ENCODE data around the gene ZDHHC11B.
"Not testable (repeated sequence)": the region's sequence is repeated elsewhere in the genome, so short reads cannot be mapped to it uniquely, and the experiment has no call there.

ZDHHC11B gene

DNA sequence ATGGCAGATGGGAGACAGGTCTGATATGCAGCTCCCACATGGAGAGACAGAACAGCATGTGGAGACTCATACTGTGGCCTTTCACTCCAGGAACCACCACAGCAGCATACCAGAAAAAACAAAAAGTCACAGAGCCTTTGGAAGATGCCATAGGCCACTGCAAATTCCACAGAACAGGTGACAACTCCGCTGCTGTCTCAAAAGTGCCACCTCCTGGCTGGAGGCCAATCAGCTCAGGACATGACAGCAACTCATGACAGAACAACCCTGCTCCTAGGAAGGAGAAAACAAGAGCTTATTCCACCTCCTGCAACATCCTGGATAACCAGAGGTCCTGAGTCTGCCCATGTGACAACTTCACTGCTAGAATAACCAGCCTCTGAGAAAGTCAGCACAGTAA lies 50.4 kb downstream of the ZDHHC11B start:
- H3K27me3 ChIP-seq (ENCODE audit: control insufficient read depth, insufficient read depth, low read length); H3K27ac ChIP-seq (ENCODE audit: low read depth, low read length); H3K4me3 ChIP-seq (ENCODE audit: low read length); H3K36me3 ChIP-seq (ENCODE audit: control insufficient read depth, insufficient read depth, low read length); H3K4me1 ChIP-seq (ENCODE audit: control insufficient read depth, insufficient read depth, low read length); H3K9ac ChIP-seq (ENCODE audit: low read length): not testable (repeated sequence)

- H3K9ac ChIP-seq (ENCODE audit: low read length); H3K4me3 ChIP-seq (ENCODE audit: low read length); H3K27me3 ChIP-seq (ENCODE audit: control insufficient read depth, insufficient read depth, low read length); H3K27ac ChIP-seq (ENCODE audit: low read depth, low read length); H3K36me3 ChIP-seq (ENCODE audit: control insufficient read depth, insufficient read depth, low read length); H3K4me1 ChIP-seq (ENCODE audit: control insufficient read depth, insufficient read depth, low read length): not testable (repeated sequence)
Observed at GRCh38 chr5:732754-733454, 51.6 kb downstream of the ZDHHC11B start.

DNA sequence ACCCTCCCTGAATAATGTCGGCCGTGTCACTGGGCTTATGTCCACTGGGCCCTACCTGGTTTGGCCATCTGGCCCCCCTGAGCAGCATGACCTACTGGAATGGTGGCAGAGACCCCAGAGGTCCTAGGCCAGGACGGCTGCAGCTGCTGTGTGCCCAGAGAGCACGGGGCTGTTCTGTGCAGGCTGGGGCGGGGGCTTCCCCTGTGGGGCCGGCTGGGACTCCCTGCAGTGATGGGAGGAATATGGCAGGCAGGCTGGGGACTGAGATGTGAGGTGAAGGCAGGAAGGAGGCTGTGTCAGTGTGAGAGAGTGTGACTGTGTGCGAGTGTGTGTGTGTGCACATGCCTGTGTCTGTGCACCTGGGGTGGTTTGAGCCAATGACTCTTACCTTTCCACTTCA lies 55.3 kb downstream of the ZDHHC11B start:
- H3K27ac ChIP-seq (ENCODE audit: low read depth, low read length); H3K9ac ChIP-seq (ENCODE audit: low read length); H3K27me3 ChIP-seq (ENCODE audit: control insufficient read depth, insufficient read depth, low read length); H3K36me3 ChIP-seq (ENCODE audit: control insufficient read depth, insufficient read depth, low read length); H3K4me1 ChIP-seq (ENCODE audit: control insufficient read depth, insufficient read depth, low read length); H3K4me3 ChIP-seq (ENCODE audit: low read length): not testable (repeated sequence)

DNA sequence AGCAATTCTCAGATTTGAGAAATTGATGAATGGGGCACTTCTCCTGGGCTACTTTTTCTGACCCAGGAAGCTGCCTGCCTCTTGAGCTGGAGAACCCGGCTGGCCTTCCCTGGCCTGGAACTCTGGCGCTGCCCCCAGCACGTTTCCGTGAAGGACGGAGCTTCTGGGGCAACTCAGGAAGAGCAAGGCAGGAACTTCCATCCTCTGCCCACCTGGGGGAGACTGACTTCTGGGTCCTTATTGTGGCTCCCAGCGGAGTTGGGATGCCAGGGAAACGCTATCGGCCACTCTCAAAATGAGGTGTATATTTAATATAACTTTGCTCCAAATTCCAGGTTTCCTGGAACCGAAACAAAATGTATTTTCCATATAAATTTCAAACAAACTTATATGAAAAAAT lies 57.4 kb downstream of the ZDHHC11B start:
- H3K4me3 ChIP-seq (ENCODE audit: low read length); H3K36me3 ChIP-seq (ENCODE audit: control insufficient read depth, insufficient read depth, low read length); H3K9ac ChIP-seq (ENCODE audit: low read length); H3K4me1 ChIP-seq (ENCODE audit: control insufficient read depth, insufficient read depth, low read length); H3K27me3 ChIP-seq (ENCODE audit: control insufficient read depth, insufficient read depth, low read length); H3K27ac ChIP-seq (ENCODE audit: low read depth, low read length): not testable (repeated sequence)

- H3K36me3 ChIP-seq (ENCODE audit: control insufficient read depth, insufficient read depth, low read length); H3K9ac ChIP-seq (ENCODE audit: low read length); H3K27ac ChIP-seq (ENCODE audit: low read depth, low read length); H3K4me1 ChIP-seq (ENCODE audit: control insufficient read depth, insufficient read depth, low read length); H3K4me3 ChIP-seq (ENCODE audit: low read length); H3K27me3 ChIP-seq (ENCODE audit: control insufficient read depth, insufficient read depth, low read length): not testable (repeated sequence)
Observed at GRCh38 chr5:723865-724264, 60.7 kb downstream of the ZDHHC11B start.

- not testable (repeated sequence) for H3K4me1 ChIP-seq (ENCODE audit: control insufficient read depth, insufficient read depth, low read length); H3K4me3 ChIP-seq (ENCODE audit: low read length); H3K9ac ChIP-seq (ENCODE audit: low read length); H3K36me3 ChIP-seq (ENCODE audit: control insufficient read depth, insufficient read depth, low read length); H3K27me3 ChIP-seq (ENCODE audit: control insufficient read depth, insufficient read depth, low read length); H3K27ac ChIP-seq (ENCODE audit: low read depth, low read length)
Observed at GRCh38 chr5:723309-723708, 61.2 kb downstream of the ZDHHC11B start.

GRCh38 chr5:719379-719778 lies 65.2 kb downstream of the ZDHHC11B start:
- not testable (repeated sequence) for H3K36me3 ChIP-seq (ENCODE audit: control insufficient read depth, insufficient read depth, low read length); H3K27ac ChIP-seq (ENCODE audit: low read depth, low read length); H3K9ac ChIP-seq (ENCODE audit: low read length); H3K4me3 ChIP-seq (ENCODE audit: low read length); H3K27me3 ChIP-seq (ENCODE audit: control insufficient read depth, insufficient read depth, low read length); H3K4me1 ChIP-seq (ENCODE audit: control insufficient read depth, insufficient read depth, low read length)

DNA sequence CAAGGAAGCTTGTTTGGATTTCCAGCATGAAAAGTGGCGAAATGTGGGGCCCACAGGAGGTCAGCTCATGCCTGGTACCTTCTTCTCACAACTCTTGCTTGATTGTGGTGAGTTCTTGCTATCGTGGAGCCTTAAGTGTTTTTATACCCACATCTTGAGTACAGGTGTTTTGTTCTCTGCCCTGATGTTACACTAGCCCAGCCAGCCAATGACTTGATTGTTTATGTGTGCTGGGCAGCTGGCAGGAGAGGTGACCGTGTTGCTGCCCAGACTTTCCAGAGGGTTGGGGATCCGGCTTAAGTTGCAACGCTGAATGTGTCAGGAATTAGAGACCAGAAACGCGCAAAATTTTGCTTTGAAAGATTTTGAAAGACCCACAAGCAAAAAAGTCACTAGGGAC lies 67.4 kb downstream of the ZDHHC11B start:
- Histone ChIP-seq H3K27me3 (ENCODE audit: control insufficient read depth, insufficient read depth, low read length) (no peaks in the 10 kb centered on the region), H3K27ac (ENCODE audit: low read depth, low read length) (no peak overlapping the region), H3K4me1 (ENCODE audit: control insufficient read depth, insufficient read depth, low read length) (no peaks in the 10 kb centered on the region), H3K36me3 (ENCODE audit: control insufficient read depth, insufficient read depth, low read length) (no peaks in the 10 kb centered on the region), H3K9ac (ENCODE audit: low read length) (no peak overlapping the region), H3K4me3 (ENCODE audit: low read length) (no peak overlapping the region)

- H3K36me3 ChIP-seq (ENCODE audit: control insufficient read depth, insufficient read depth, low read length); H3K4me3 ChIP-seq (ENCODE audit: low read length); H3K4me1 ChIP-seq (ENCODE audit: control insufficient read depth, insufficient read depth, low read length); H3K9ac ChIP-seq (ENCODE audit: low read length); H3K27ac ChIP-seq (ENCODE audit: low read depth, low read length); H3K27me3 ChIP-seq (ENCODE audit: control insufficient read depth, insufficient read depth, low read length): not testable (repeated sequence)
Observed at GRCh38 chr5:716740-717139, 67.8 kb downstream of the ZDHHC11B start.

- not testable (repeated sequence) for H3K4me3 ChIP-seq (ENCODE audit: low read length); H3K27me3 ChIP-seq (ENCODE audit: control insufficient read depth, insufficient read depth, low read length); H3K4me1 ChIP-seq (ENCODE audit: control insufficient read depth, insufficient read depth, low read length); H3K9ac ChIP-seq (ENCODE audit: low read length); H3K27ac ChIP-seq (ENCODE audit: low read depth, low read length); H3K36me3 ChIP-seq (ENCODE audit: control insufficient read depth, insufficient read depth, low read length)
Observed at GRCh38 chr5:715636-716035, 68.9 kb downstream of the ZDHHC11B start.

DNA sequence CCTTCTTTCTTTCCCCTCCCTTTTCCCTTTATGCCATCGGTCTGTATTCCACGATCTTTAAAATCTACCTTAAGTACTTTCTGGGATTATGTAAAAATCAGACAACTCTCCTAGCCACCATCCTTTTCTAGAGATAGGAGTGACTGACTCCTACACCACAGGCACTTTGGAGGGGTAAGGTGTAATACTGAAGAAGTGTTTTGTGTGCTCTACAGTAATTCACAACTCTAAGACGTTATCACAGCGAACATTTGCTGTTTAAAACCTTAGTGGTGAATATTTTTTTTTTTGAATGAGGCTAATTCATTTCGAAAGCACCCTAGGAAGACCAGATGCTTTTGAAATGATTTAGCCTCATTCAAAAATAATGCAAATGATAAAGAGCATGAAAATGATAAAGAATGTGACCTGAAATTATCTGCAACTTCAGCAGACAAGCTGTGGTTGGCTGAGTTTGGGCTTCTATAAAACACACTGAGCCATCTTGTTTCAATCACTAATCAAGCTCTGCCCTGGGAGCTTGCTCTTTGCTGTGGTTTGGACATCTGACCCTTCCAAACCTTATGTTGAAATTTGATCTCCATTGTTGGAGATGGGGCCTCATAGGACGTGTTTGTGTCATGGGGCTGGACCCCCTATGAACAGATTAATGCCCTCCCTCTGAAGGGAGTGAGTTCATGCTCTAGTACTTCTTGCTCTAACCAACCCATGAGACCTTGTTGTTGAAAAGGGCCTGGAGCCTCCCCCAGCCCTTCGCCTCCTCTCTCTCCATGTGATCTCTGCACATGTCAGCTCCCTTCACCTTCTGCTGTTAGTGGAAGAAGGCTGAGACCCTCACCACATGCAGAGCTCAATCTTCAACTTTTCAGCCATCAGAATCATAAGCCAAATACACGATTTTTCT lies 70.1 kb downstream of the ZDHHC11B start:
- H3K36me3 ChIP-seq (ENCODE audit: control insufficient read depth, insufficient read depth, low read length); H3K9ac ChIP-seq (ENCODE audit: low read length); H3K27me3 ChIP-seq (ENCODE audit: control insufficient read depth, insufficient read depth, low read length); H3K4me3 ChIP-seq (ENCODE audit: low read length); H3K27ac ChIP-seq (ENCODE audit: low read depth, low read length); H3K4me1 ChIP-seq (ENCODE audit: control insufficient read depth, insufficient read depth, low read length): not testable (repeated sequence)

- not testable (repeated sequence) for H3K27ac ChIP-seq (ENCODE audit: low read depth, low read length); H3K4me3 ChIP-seq (ENCODE audit: low read length); H3K9ac ChIP-seq (ENCODE audit: low read length); H3K27me3 ChIP-seq (ENCODE audit: control insufficient read depth, insufficient read depth, low read length); H3K36me3 ChIP-seq (ENCODE audit: control insufficient read depth, insufficient read depth, low read length); H3K4me1 ChIP-seq (ENCODE audit: control insufficient read depth, insufficient read depth, low read length)
Observed at GRCh38 chr5:713686-714085, 70.8 kb downstream of the ZDHHC11B start.

Data from rectal smooth muscle tissue (tissue), 1 donor.